Hepatocyte (in vitro differentiated cells): Measurements from ENCODE around the gene LRRC49.

ENCODE experiments used
- CTCF ChIP-seq: fragments of 200-600 bp; sonication (generic); IDR thresholded peaks from 2 replicates; pipeline ENCODE4 v1.5.1; 2016; ENCODE audit warnings: antibody characterized with exemption, mild to moderate bottlenecking; ENCODE audit not compliant: poor library complexity
- EZH2 ChIP-seq: fragments of 200-600 bp; sonication (generic); IDR thresholded peaks from 2 replicates; pipeline ENCODE4 v1.6.1; 2016; ENCODE audit warnings: antibody characterized with exemption, mild to moderate bottlenecking, borderline replicate concordance
- EZH2phosphoT487 ChIP-seq: fragments of 200-600 bp; sonication (generic); IDR thresholded peaks from one replicate; pipeline ENCODE4 v1.6.1; 2018; ENCODE audit warnings: antibody characterized with exemption, mild to moderate bottlenecking, low read depth, moderate library complexity; ENCODE audit not compliant: unreplicated experiment, severe bottlenecking

- TF ChIP-seq CTCF (no peak), EZH2 (no peak), EZH2phosphoT487 (no peak)
Measured at GRCh38 chr15:71094137-71094536, 201.5 kb downstream of the LRRC49 start.
